ENCODE results near the gene HOXB7.

The HOXB7 gene

GRCh38 chr17:48594538-48595277, 16.1 kb downstream of the HOXB7 start:
- no peak for DNase-seq (ENCODE audit: low read depth)

GRCh38 chr17:48593840-48594537, 16.8 kb downstream of the HOXB7 start:
- DNase-seq (ENCODE audit: low read depth): peak; percentile 10

- DNase-seq (ENCODE audit: low read depth): no peak
Observed at GRCh38 chr17:48593126-48593829, 17.5 kb downstream of the HOXB7 start, which contains the start of gene HOXB5. Gene HOXB5 (minus strand): TSS chr17:48593779. CDS start chr17:48593682, 97 bp downstream.

- no peak for DNase-seq (ENCODE audit: low read depth)
Observed at GRCh38 chr17:48592577-48592976, 18.2 kb downstream of the HOXB7 start.

- DNase-seq (ENCODE audit: low read depth): no peak
Observed at GRCh38 chr17:48592057-48592514, 18.7 kb downstream of the HOXB7 start.

- no peak for DNase-seq (ENCODE audit: low read depth)
Observed at GRCh38 chr17:48591255-48592056, 19.4 kb downstream of the HOXB7 start.

- DNase-seq (ENCODE audit: low read depth): no peak
Observed at GRCh38 chr17:48590607-48591161, 20.1 kb downstream of the HOXB7 start.

- no peak for DNase-seq (ENCODE audit: low read depth)
Observed at GRCh38 chr17:48589831-48590606, 20.8 kb downstream of the HOXB7 start, which contains the start of gene HOXB3. Gene HOXB3 (minus strand): TSS chr17:48590241. CDS start chr17:48552474, 37,767 bp downstream.

- DNase-seq (ENCODE audit: low read depth): no peak
Observed at GRCh38 chr17:48589060-48589830, 21.6 kb downstream of the HOXB7 start.

GRCh38 chr17:48588528-48588927, 22.3 kb downstream of the HOXB7 start:
- DNase-seq (ENCODE audit: low read depth): no peak

- DNase-seq (ENCODE audit: low read depth): no peak
Observed at GRCh38 chr17:48588074-48588415, 22.8 kb downstream of the HOXB7 start.

GRCh38 chr17:48587276-48588073, 23.3 kb downstream of the HOXB7 start:
- no peak for DNase-seq (ENCODE audit: low read depth)

GRCh38 chr17:48586355-48587258, 24.2 kb downstream of the HOXB7 start:
- no peak for DNase-seq (ENCODE audit: low read depth)

GRCh38 chr17:48584223-48584741, 26.5 kb downstream of the HOXB7 start:
- DNase-seq (ENCODE audit: low read depth): no peak

GRCh38 chr17:48583708-48584222, 27.1 kb downstream of the HOXB7 start:
- no peak for DNase-seq (ENCODE audit: low read depth)

- DNase-seq (ENCODE audit: low read depth): no peak
Observed at GRCh38 chr17:48582750-48583069, 28.1 kb downstream of the HOXB7 start.

- DNase-seq (ENCODE audit: low read depth): no peak
Observed at GRCh38 chr17:48579760-48580554, 30.9 kb downstream of the HOXB7 start.

All from fibroblast of gingiva (primary cell).